Frontal cortex (tissue), 4 donors: ENCODE data around the gene ACTN1. TPM values are rescaled to one million over a fixed set of nuclear protein-coding genes. Genes with fewer than 3 reads are reported as not detected.
"Not testable (repeated sequence)": the region's sequence is repeated elsewhere in the genome, so short reads cannot be mapped to it uniquely, and the experiment has no call there.

Experiments
- DNase-seq, 2 donors: peaks; one replicate each; pipeline ENCODE4 v3.0.0; 2012; ENCODE audit warnings: low spot score in 2 of 2
- FAIRE-seq: peaks from 2 replicates; lab custom pipeline; 2012; peaks lifted over from hg19 to GRCh38; lab: Jason Lieb, UNC
- small RNA-seq: library from RNA; depleted of rRNA; stranded (forward); fragments of <200 nt; gene quantifications from one replicate; pipeline ENCODE3, GENCODE V24; 2014
- total RNA-seq: library from RNA; depleted of rRNA; stranded (reverse); fragments of >200 nt; gene quantifications from one replicate; pipeline ENCODE4 v1.2.3, GENCODE V29; 2014
- donor health status: control.
- donor health status: control.
- donor health status: control.

The ACTN1 gene
- total RNA-seq, 1 donor from 2014 or later = 15.1 TPM

DNA sequence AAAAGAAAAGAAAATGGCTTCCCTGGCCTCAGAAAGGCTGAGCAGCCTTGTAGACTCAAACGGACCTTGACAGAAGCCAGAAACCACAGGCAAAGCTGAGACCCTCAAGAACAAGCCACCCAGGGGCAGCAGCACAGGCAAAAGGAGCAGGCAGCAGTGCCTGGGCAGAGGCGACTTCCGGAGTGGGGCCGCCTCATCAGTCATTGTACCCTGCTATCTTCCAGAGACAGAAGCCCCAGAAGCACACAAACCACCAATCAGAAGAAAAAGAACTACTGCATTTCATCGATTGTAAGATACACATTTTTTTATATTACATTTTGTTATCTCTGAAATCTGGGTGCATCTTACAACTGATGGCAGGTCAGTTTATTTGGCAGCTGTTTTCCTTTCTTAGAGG lies 128.0 kb downstream of the ACTN1 start:
- DNase-seq (no peak), FAIRE-seq (no peak)

DNA sequence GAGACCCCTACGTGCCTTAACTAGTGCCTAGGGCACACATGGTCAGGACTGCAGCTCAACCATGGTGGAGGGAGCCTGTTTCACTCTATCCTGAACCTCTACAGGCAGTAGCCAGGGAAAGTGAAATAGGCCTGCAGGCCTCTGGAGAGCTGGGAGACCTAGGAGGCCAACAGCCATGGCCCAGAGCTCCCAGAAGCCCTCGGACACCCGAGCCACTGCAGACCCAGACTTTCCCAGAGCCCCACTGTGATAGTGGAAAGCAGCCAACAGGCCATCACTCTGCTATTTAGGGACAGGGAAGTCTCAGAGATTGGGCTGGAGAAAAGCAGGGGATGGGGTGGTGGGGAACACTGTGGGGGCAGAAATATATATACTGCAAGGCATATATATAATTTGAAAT lies 129.7 kb downstream of the ACTN1 start:
- DNase-seq (no peak), FAIRE-seq (no peak)

DNA sequence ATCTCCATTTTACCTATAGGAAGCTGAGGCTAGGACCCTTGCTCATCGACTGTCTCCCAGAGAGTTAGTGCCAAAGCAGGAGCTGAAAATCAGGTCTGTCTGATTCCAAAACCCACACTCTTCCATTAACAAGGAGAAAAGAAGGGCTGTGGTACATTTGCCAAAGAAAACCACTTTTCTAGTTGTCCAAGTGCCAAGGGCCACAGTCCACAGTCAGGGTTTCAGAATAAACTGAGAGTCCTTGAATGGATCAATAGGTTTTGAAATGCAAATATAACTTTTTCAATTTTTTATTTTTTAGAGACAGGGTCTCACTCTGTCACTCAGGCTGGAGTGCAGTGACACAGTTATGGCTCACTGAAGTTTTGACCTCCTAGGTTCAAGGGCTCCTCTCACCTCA lies 130.8 kb downstream of the ACTN1 start:
- no peak for FAIRE-seq

DNA sequence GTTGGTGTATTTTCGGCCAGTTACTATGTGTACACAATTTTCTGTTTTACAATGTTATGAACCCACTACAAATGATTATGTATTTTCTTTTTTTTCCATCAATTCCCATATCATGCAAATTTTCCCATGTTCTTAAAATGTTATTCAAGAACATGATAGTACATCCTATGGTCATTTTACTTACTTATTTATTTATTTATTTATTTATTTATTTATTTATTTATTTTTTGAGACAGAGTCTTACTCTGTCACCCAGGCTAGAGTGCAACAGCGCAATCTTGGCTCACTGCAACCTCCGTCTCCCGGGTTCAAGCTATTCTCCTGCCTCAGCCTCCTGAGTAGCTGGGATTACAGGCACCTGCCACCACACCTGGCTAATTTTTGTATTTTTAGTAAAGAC lies 131.5 kb downstream of the ACTN1 start:
- not testable (repeated sequence) for FAIRE-seq, DNase-seq

More for the DNA sequence above, 130.8 kb downstream of the ACTN1 start:
- DNase-seq = no peak

DNA sequence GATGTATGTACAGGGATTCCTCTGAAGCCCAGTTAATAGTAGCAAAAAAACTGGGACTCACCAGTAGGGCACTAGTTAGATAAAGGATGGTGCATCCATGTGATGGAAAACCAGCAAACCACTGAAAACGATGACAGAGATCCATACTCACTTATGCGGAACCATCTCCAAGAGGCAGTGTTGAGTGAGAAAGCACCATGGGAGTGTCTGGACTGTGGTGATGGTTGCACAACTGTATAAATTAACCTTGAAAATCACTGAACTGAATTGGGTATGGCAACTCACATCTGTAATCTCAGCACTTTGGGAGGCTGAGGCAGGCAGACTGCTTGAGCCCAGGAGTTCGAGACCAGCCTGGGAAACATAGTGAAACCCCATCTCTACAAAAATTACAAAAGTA lies 132.6 kb downstream of the ACTN1 start:
- DNase-seq = no peak
- no peak for FAIRE-seq

DNA sequence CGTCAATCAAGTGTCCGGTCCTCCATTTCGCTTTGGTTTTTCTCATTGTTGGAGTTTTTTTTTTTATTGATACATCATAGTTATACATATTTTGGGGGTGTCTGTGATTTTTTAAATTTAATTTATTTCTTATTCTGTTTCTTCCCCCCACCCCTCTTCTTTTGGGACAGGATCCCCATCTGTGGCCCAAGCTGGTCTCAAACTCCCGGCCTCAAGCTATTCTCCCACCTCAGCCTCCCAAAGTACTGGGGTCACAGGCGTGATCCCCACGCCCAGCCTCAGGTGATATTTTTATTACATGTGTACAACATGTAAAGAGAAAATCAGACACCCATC lies 134.9 kb downstream of the ACTN1 start:
- DNase-seq = no peak
- FAIRE-seq = no peak

DNA sequence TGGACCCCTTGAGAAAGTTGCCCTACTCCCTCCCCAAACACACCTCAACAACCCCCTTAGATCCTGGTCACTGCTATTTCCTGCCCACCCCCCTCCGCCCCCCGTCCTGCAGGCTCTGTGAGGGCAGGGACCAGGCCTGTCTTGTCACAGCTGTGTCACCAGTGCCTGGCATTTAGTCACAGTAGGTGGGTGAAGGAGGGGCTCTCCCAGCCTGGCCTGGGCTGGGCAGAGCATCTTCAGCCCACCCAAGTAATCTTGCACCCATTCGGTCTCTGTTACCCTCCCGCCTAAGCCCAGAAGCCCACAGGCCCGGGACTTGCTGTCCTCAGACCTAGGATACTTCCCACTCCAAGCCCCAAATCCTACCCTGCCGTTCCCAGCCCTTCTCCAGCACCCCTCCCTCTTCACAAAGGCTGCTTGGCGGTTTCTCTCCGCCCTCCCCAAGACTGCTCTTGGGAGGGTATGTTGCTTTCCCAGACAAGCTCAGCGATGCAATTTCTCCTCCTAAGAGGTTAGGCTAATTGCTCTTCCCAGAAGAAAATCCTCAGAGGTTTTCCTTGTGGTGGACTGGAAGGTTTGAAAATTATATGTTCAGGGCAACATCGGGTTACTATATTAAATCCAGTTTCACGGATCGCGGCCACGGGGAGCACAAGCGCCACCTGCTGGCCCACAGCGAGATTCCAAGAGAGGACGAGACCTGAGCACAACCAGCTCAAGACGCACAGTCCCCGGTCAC lies 135.5 kb downstream of the ACTN1 start:
- no peak for FAIRE-seq
- DNase-seq = peak in 1 of 2 donors; percentile 63

DNA sequence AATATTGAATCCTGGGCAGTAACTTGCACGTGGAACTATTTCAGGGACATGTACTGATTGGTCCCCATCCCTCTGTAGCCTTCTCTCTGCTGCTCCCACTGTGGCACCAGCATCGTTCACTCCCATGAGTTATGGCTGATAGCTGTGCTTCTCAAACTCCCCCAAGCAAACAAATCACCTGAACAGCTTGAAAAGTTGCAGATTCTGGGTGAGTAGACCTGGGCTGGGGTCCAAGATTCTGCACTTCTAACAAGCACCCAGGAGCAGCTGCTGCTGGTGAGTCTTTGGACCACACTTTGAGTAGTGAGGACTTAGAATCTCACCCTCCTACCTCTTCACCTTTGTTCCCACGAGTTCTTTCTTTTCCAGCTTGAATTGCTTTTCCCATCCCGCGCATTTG lies 136.8 kb downstream of the ACTN1 start:
- DNase-seq (no peak), FAIRE-seq (no peak)

DNA sequence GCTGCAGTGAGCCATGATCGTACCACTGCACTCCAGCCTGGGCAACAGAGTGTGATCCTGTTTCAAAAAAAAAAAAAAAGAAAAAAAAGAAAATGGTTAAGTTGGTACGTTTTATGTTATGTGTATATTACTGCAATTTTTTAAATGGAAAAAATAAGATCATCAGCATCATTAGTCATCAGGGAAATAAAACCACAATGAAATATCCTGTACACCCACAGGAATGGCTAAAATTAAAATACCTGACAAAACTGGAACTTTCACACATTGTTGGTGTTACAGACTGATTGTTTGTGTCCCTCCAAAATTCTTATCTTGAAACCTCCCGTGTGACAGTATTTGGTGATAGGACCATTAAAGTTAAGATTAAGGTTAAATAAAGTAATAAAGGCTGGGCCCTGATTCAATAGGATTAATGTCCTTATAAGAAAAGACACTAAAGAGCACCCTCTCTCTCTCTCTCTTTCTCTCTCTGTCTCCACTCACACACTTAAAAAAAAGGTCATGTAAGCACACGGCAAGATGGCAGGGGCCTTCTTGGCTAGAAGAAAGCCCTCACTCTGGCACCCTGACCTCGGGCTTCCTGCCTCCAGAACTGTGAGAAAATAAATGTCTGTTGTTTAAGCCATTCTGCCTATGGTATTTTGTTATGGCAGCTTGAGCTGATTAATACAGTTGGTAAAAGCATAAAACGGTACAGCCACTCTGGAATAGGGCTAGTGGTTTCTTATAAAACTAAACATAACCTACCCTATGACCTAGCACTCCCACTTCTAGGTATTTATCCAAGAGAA lies 137.9 kb downstream of the ACTN1 start:
- FAIRE-seq = no peak
- DNase-seq = no peak

DNA sequence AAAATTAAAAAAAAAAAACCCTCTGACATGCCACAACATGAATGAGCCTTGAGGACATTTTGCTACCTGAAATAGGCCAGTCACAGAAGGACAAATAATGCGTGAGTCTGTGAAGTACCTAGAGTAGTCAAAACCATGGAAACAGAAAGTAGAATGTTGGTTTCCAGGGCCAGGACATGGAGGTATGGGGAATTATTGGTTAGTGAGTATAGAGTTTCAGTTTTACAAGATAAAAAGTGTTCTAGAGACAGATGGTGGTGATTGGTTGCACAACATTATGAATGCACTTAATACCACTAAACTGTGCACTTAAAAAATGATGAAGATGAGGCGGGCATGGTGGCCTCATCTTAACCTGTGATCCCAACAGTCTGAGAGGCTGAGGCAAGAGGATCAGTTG lies 138.6 kb downstream of the ACTN1 start:
- no peak for DNase-seq
- no peak for FAIRE-seq

DNA sequence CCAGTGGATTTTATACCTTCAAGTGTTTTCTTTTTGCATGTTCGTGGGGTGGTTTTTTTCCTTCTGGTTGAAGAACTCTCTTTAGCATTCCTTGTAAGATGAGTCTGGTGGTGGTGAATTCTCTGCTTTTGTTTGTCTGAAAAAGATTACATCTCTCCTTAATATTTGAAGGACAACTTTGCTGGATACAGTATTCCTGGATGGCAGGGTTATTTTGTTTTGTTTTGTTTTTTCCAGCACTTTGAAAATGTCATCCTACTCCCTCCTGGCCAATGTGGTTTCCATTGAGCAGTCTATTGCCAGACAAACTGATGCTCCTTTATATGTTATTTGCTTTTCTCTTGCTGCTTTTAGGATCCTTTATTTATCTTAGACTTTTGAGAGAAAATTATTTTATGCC lies 143.0 kb downstream of the ACTN1 start:
- FAIRE-seq = no peak
- DNase-seq = no peak

DNA sequence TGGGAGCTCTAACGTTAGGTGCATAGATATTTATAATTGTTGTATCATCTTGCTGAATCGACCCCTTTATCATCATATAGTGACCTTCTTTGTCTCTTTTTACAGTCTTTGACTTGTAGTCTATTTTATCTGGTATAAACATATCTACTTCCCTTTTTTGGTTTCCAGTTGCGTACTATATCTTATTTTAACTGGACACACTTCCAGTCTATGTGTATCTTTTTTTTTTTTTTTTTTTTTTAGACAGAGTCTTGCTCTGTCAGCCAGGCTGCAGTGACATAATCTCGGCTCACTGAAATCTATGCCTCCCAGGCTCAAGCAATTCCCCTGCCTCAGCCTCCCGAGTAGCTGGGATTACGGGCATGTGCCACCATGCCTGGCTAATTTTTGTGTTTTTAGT lies 144.3 kb downstream of the ACTN1 start:
- no peak for DNase-seq
- FAIRE-seq = no peak

DNA sequence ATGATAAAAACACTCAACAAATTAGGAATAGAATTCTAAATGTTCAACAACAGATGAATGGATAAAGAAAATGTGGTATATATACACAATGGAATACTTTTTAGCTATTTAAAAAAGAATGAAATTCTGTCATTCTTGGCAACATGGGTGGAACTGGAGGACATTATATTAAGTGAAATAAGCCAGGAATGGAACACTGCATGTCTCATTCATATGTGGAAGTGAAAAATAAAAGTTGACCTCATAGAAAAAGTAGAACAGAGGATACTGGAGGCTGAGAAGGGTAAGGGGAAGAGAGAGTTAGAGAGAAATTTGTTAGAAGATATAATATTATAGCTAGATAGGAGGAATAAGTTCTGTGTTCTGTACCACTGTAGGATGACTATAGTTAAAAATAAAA lies 150.4 kb downstream of the ACTN1 start:
- no peak for DNase-seq
- no peak for FAIRE-seq

DNA sequence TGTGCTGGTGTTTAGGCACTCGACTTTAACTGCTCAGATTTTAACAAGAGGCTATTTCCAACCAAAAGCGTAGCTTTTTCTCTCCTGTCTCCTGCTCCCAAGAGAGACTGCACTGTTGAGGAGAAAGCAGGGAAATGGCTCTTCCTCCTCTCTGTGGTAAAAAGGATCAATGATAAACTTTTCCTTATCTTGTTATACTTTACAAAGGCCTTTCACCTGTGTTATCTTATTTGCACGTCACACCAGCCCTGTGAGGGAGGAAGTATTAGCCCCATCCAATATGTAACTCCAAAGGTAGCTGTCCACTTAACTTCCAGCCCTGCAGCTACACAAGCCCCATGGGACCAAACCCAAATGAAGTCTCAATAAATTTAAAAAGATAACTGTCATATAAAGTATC lies 153.4 kb downstream of the ACTN1 start:
- DNase-seq (no peak), FAIRE-seq (no peak)

DNA sequence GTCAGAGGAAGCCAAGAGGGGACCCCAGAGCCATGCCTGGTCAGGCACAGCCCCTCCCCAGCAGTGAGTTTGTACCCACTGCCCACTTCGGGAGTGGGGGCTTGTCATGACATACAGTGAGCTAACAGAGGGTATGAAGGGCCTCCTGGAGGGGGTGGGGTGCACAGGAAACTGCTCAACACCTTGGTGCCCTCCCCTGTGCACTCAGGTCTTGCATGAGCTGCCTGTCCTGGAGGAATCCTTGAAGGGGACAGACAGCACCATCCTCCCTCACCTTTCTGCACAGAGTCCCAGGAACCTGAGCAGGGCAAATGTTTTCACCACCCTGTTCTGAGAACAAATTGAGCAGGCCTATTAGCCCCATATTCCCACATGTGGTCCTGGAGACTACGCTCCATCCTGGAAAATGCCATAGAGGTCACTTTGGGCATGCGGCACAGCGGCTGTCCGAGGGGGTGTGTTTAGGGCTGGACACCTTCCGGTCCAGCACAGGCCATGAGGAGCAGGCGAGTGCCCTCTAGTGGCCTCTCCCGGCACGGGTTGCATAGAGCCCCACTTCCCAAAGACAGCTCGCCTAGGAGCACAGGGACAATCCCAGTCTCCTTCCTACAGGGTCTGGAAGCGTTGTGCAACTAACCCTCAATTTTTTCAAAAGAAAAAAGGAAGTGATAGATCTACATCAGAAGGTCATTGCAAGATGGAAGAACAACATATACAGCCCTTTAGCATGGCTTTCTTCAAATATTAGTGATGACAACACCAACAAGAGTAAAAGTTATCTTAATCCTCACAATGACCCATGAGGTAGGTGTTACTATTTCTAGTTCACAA lies 154.4 kb downstream of the ACTN1 start:
- no peak for FAIRE-seq
- peak in 1 of 2 donors; percentile 75 for DNase-seq

DNA sequence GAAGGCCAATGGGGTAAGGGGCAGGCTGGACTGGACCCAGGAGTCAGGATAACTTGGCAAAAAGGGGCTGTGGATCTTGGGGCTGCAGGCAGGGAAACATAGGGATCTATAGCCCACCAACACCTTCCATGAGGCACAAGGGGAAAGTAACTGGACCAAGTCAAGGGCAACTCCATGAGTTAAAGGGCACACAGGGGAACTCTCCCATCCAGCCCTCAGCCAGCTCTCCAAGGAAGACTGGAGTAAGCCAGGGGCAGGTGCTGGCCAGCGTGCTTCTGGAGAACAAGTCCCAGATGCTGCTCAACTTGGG lies 154.9 kb downstream of the ACTN1 start:
- no peak for DNase-seq
- FAIRE-seq = no peak

Small RNAs within 50 kb of the gene (small RNA-seq; reads per million reads assigned to genes)
- gene BANF1P1 (not detected), gene HMGN1P3 (not detected), gene RPS29P1 (not detected)

Other genes with a start within 250 kb of the ACTN1 start
- 4.1 TPM for gene ZFP36L1, start 186.2 kb downstream of the ACTN1 start, total RNA-seq
- 33.8 TPM for gene DCAF5, start 173.8 kb upstream of the ACTN1 start, total RNA-seq
- 51.8 TPM for gene EXD2, start 212.2 kb upstream of the ACTN1 start, total RNA-seq